GM19099 (cell line): ENCODE data around the gene LILRB4.

Source experiments
- POLR2A ChIP-seq: IDR thresholded peaks from 3 replicates; pipeline ENCODE4 v1.6.1; 2011; ENCODE audit warnings: low read depth; ENCODE audit not compliant: insufficient read length; ENCODE audit errors: extremely low read depth

LILRB4 gene

DNA sequence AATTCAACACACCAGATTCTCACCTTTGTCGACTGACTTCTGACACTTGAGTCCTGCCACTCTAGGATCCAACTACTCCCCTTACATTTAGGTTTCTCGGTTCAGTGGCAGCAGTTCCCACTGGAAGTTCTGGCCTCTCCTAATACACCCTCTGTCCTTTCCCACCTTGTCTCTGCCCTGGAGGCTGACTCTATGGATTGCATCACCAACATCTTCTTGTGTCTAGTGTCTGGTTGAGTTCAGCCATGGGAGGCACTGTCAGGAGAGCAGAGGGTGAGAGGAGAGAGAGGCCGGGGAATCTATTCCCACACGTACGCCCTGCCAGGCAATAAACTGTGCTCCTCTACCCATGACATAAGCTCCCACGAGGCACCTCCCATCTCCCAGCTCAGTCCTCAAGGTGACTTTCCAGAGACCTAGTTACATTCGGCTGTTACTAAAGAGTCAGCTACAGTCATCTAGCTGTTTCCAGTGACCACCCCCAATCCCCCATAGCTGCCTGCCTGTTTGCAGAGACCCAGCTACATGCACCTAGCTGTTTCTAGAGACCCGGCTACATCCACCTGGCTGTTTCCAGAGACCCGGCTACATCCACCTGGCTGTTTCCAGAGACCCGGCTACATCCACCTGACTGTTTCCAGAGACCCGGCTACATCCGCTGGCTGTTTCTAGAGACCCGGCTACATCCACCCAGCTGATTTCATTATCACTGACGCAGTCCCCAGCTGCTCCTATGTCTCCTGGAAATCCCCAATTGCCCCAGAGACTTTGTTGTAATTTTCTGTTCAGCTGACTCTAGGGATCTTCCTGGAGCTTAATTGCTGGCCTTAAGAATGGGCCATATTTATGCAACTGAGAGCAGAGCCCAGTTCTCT lies 8.1 kb upstream of the LILRB4 start:
- no peak for TF ChIP-seq POLR2A

DNA sequence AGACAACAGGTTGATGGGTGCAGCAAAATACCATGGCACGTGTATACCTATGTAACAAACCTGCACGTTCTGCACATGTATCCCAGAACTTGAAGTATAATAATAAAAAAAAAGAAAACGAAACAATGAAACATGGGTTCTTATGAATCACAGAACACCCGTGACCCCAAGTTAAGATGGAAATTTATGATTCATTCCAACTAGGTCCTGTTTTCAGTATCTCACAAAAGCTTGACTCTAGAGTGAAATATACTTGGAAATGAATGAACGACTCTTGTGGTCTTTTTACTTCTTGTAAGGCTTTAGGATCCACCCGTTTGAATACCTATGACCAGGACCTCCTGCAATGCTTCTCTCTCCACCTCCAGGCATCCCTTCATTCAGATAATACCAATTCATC lies 3.5 kb upstream of the LILRB4 start:
- no peak for TF ChIP-seq POLR2A

DNA sequence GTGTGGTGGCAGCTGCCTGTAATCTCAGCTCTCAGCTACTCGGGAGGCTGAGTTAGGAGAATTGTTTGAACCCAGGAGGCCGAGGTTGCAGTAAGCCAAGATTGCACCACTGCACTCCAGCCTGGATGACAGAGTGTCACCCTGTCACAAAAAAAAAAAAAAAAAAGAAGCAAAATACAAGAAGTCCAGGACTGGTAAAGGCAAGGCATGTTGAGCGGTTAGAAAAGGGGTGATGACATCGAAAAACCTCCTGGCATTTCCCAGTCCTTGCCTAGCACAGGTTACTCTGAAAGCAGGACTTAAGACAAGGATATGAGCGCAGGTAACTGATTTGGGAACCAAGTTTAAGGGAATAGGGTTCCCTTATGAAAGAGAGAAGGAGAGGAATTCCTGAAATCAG lies 2.5 kb upstream of the LILRB4 start:
- TF ChIP-seq POLR2A, result no peak

DNA sequence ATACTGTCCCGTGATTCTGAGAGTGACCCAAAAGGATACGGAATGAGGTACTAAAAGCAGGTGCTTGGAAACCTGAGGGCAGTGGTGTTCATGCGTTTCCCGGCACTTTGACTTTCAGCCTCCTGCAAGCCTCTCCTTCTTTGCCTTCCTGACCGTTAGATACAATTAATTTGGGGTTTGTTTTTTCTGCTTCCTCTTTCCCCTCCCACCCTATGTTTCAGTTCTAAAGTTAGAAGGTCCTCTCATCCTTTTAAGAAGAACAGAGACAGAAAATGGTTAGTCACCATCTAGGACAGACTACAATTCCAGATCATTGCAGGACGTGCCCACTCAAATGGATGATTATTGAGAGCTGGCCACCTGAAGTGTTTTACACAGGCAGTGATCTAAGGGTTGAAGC lies 1.8 kb upstream of the LILRB4 start:
- no peak for TF ChIP-seq POLR2A

DNA sequence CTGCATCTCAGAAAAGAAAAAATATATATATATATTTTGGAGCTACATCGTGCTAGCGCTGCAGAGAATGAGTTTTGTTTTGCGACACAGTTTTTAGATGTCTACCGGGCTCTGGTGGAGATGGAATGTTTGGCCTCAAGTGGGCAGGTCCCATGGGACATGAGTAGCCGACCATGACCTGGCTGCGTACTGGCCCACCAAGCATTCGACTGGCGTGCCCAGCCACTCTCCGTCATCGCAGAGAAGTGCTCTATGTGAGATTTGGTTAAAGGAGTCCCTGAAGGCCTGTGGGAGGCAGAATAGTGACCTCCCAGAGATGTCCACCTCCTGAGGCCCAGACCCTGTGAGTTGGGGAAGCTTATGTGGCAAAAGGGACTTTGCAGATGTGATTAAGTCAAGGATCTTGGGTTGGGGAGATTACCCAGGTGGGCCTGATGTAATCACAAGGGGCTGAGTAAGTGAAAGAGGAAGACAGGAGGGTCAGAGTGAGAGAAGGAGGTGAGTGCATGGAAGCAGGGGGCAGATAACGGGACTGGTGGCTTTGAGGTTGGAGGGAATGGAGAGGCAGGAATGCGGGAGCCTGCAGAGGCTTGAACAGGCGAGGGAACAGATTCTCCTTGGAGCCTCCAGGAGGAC lies 821 bp upstream of the LILRB4 start:
- TF ChIP-seq POLR2A, result no peak

DNA sequence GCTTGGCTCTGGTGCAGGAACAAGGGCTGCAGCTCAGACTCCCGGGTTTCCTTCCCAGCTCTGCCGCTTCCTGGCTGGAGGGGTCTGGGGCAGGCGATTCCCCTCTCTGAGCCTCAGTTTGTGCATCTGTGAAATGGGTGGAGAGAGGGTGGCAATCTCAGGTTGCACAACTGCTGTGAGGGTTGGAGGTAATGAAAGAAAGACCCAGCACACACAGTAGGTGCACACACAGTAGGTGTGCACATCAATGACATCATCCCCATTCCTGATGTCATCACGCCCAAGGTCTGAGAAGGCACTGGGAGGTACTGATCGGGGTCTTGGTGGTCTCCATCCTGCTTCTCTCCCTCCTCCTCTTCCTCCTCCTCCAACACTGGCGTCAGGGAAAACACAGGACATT lies 2.7 kb downstream of the LILRB4 start:
- TF ChIP-seq POLR2A, result no peak

DNA sequence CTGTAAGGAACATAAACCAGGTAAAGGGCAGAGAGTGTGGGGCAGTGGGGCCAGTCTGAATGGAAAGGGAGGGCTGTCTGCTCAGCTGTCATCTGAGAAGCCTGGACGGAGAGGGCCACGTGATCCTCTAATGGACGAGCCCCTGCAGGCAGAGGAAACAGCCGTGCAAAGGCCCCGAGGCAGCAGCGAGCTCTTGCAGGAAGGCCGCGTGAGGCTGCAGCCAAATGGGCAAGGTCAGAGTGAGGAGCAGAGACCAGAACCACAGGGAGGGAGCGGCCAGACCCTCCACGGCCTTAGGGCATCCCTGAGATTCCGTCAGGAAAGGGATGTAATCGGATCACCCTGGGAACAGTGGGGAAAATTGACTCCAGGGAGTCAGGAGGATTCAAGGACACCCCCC lies 4.4 kb downstream of the LILRB4 start:
- no peak for TF ChIP-seq POLR2A

DNA sequence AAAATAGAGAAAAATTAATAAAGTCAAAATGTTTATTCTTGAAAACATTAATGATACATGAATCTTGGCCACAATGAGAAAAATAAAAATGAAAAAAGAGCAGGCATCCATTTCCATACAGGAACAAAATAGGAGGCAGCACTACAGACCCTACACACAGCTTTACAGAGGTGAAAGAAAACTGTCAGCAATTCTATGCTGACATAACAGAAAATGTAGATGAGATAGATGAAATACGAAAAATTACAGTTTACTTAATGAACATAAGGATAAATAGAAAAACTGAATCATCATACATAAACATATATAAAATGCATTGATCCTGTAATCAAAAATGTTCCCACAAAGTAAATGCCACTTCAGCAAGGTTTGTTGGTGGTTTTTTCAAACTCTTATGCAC lies 5.6 kb downstream of the LILRB4 start:
- TF ChIP-seq POLR2A, result no peak

DNA sequence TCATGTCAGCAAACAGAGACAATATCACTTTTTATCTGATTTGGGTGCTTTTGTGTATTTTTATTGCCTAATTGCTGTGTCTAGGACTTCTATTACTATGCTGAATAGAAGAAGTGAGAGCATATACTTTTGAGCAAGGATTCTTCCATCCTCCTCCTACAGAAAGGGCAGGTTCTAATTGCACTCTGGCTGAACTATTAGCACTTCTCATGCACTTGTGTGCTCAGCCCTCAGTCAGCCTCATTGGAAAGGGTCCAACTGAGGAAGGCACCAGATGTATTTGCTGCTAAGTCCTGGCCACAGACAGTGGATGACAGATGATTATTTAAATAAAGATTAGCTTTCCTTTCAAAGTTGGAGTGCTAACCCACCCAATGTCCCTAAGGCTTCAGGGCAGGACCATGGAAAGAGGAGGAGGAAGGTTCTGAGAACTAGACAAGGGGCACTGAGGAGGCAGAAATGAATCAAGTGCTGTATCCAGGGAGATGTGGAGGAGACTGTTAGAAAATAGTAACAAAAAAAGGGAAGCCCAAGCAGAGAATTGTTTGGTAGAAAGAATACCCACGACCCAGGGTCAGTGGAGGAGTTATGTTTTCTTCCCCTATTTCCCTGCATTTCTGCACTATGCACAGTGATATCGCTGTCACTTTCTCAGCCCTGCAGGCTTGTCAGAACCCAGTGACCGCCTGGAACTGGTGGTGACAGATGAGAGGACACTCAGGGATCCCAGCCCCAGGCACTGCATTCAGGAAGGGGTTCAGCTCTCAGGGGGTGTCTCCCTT lies 8.0 kb downstream of the LILRB4 start:
- TF ChIP-seq POLR2A, result no peak

DNA sequence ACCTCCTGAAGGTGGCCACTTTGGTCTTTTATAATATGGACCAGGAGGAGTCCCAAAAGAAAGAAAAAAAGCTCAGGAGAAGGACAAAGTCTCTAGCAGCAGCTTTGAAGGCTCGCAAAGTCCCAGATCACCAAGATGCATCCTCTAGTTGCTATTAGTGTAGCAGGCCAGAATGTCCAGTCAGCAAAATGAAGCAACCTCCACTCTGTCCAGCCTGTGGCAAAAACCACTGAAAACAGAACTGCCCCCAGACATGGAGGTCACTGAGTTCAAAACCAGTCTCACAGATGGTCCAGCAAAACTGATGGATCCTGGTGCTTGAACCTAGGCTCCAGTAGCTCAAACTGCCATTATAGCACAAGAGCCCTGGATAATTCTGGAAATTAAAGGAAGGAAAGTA lies 10.4 kb downstream of the LILRB4 start:
- TF ChIP-seq POLR2A, result no peak

DNA sequence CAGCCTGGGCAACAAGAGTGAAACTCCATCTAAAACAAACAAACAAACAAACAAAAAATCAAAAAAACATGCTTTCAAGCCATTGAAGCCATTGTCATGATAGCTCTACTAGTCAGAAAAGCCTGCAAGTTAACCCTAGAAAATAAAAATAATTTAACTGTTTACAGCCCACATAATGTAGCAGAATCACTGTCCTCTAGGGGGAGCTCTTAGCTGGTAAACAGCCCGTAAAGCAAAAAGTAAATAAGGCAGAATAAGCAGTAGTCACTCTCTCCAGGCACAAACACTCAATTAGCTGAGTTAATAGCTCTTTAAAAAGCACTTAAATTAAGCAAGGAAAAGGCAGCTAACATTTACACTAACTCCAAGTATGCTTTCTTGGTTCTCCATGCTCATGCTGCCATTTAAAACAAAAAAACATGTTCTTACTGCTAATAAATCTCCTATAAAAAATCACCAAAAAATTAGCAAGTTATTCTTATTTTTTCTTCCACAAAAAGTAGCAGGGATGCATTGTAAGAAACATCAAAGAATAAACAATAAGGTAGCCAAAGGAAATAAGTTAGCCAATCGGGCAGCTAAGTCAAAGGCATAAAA lies 11.3 kb downstream of the LILRB4 start:
- TF ChIP-seq POLR2A, result no peak

DNA sequence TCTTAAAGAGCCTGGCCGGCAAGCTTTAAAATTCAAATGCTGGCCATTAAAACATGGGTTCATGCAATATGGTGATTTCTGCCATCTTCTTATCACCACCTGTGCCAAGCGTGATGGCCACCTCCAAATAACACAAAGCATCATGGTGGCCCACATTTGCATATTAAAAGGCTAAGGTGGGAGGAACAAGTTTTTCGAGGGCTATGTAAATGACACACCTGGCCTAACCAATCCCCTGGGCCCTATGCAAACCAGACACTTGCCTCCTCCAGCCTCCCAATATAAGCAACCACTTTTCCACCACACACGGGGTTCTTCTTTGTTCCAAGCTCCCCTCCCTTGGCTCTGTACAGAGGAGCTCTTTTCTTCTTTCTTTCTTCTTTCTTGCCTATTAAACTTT lies 14.4 kb downstream of the LILRB4 start:
- TF ChIP-seq POLR2A, result no peak

DNA sequence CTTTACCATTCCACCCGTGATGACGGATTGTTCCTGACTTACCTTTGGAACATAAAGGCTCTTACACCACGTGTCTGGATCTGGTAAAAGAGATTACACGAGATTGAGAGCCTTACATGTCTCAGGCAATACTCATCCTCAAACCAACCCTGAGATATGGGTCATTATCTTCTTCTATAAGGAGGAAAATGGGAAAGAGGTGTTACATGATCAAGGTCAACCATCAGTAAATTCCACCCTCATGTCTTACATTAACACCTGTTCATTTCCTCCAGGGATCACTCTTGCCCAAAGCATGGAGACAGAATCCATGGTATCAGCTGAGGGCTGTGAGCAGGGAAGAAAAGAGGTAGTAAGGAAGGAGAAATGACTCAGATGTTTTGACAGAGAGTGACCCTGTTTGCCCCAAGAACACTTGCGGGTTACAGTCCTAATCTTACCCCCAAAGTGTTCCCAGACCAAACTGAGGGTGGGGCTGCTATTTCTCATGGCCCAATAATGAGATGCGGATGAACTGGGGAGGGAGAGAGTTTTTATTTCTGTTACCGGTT lies 19.6 kb downstream of the LILRB4 start:
- no peak for TF ChIP-seq POLR2A

DNA sequence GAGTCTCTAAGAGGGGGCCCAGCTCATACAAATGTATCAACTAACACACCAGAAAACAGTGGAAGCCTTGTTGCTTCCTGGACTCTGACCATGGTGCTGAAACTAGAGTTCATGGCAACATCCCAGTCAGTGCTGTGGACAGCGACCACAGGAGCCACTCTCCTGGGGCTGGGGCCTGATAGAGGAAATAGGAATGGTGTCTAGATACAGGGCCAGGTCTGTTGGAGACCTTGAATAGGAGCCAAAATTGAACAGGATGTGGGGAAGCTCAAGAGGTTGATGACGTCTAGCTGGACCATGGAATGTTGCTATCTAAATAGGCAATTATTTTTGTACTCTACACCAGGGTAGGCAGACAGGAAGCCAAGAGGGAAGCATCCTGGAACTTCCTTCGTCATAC lies 21.7 kb downstream of the LILRB4 start:
- TF ChIP-seq POLR2A, result no peak
